ENCODE data around the gene LTBP3. TPM values are rescaled to one million over a fixed set of nuclear protein-coding genes. Genes with fewer than 3 reads are reported as not detected.

The LTBP3 gene
- total RNA-seq, 4 donors from 2014 or later: 18.5 to 56.6 (median 35.6) TPM

- Histone ChIP-seq H3K27ac (peak overlapping the region; percentile 93 to 99 (median 94)), H3K9me3 (no peaks in the 10 kb centered on the region), H3K4me1 (peaks cover 81 to 85% of the 10 kb centered on the region in 2 donors), H3K36me3 (no peaks in the 10 kb centered on the region), H3K27me3 (no peaks in the 10 kb centered on the region), H3K4me3 (peak overlapping the region; percentile 21 to 33 (median 26))
- ATAC-seq (peak; percentile 32 to 47), DNase-seq (peak; percentile 80 to 96)
- in situ Hi-C loops (cut with MboI; ENCODE audit: low sequenced_read_pairs in 4 of 4) (no loop called here), intact Hi-C loops (cut with DNase I; ENCODE audit: low total_unique reads) (no loop called here)
- TF ChIP-seq, protein P1, sequence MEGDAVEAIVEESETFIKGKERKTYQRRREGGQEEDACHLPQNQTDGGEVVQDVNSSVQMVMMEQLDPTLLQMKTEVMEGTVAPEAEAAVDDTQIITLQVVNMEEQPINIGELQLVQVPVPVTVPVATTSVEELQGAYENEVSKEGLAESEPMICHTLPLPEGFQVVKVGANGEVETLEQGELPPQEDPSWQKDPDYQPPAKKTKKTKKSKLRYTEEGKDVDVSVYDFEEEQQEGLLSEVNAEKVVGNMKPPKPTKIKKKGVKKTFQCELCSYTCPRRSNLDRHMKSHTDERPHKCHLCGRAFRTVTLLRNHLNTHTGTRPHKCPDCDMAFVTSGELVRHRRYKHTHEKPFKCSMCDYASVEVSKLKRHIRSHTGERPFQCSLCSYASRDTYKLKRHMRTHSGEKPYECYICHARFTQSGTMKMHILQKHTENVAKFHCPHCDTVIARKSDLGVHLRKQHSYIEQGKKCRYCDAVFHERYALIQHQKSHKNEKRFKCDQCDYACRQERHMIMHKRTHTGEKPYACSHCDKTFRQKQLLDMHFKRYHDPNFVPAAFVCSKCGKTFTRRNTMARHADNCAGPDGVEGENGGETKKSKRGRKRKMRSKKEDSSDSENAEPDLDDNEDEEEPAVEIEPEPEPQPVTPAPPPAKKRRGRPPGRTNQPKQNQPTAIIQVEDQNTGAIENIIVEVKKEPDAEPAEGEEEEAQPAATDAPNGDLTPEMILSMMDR (IDR thresholded peaks at IDR 0.05 in 4 of 5, conservative IDR thresholded peaks at IDR 0.05 in 1 of 5): no peak
- peak in 1 of 2 donors; percentile 83 for TF ChIP-seq POLR2A (IDR thresholded peaks at IDR 0.05)
Measured at GRCh38 chr11:65493367-65494176, 64.6 kb downstream of the LTBP3 start.

DNA sequence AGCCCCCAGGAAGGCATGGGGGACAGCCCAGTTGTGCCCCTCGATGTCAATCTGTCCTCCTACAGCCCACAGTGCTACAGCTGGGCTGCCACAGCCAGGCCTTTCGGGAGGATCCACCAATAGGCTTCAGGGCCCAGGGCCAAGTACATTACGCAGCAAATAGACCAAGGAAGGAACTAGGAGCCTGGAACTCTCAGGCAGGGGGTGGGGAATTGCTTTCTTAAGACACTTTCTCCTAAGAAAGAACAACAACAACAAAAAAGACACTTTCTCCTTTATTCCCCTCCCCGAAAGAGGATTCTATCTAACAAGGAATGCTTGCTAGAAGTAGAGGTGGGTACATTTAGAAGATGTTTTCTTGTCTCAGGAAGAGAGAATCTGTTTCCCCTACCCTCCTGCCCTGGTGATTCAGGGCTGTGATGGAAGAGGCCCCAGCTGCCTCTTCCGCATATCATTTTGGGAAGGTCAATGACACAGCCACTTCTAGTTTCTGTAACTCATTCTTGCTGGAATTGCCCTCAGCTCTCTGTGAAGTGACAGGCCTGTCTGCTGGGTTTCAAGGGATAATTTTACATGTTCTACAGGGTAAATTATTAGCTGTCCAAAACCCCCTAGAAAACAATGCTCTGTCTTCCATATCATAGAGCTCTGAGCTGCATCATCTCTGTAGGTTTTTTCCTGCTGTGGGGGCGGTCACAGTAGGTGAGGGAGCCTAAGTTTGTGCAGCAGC lies 65.4 kb downstream of the LTBP3 start:
- DNase-seq (peak; percentile 89 to 94), ATAC-seq (peak; percentile 36 to 42)
- intact Hi-C loops (cut with DNase I; ENCODE audit: low total_unique reads): loop anchor here (1.0 kb wide), 1 partner anchor 14 kb away; no protein-coding TSS in a partner anchor
- Histone ChIP-seq H3K27ac (peak overlapping the region; percentile 93 to 99 (median 94)), H3K4me1 (peaks cover 89 to 93% of the 10 kb centered on the region in 2 donors), H3K4me3 (peak overlapping the region; percentile 21 to 33 (median 26)), H3K27me3 (no peaks in the 10 kb centered on the region), H3K9me3 (no peaks in the 10 kb centered on the region), H3K36me3 (no peaks in the 10 kb centered on the region)
- in situ Hi-C loops (cut with MboI; ENCODE audit: low sequenced_read_pairs in 4 of 4): no loop called here
- TF ChIP-seq POLR2A (IDR thresholded peaks at IDR 0.05): peak in 1 of 2 donors; percentile 80
- TF ChIP-seq, protein P1 (IDR thresholded peaks at IDR 0.05 in 4 of 5, conservative IDR thresholded peaks at IDR 0.05 in 1 of 5): no peak

DNA sequence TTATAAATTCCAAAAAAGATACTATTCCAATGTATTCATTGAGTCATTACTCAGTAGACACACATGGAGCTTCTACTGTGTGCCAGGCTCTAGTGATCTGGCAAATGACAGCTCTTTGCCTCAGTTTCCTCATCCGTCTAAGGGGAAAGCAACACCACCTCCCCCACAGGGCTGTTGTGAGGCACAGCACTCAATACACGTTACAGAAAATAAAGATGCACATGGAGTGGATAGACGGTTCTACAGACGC lies 65.8 kb downstream of the LTBP3 start:
- Histone ChIP-seq H3K4me1 (peaks cover 93 to 94% of the 10 kb centered on the region in 2 donors), H3K9me3 (no peaks in the 10 kb centered on the region), H3K36me3 (no peaks in the 10 kb centered on the region), H3K4me3 (peak overlapping the region in 3 of 4 donors; percentile 21 to 33 (median 33)), H3K27ac (peak overlapping the region; percentile 93 to 99 (median 94)), H3K27me3 (no peaks in the 10 kb centered on the region)
- in situ Hi-C loops (cut with MboI; ENCODE audit: low sequenced_read_pairs in 4 of 4) (no loop called here), intact Hi-C loops (cut with DNase I; ENCODE audit: low total_unique reads) (loop anchor here (1.0 kb wide), 1 partner anchor 13 kb away; no protein-coding TSS in a partner anchor)
- DNase-seq (no peak), ATAC-seq (no peak)
- TF ChIP-seq, protein P1 (IDR thresholded peaks at IDR 0.05 in 4 of 5, conservative IDR thresholded peaks at IDR 0.05 in 1 of 5): no peak
- TF ChIP-seq POLR2A (IDR thresholded peaks at IDR 0.05): no peak

DNA sequence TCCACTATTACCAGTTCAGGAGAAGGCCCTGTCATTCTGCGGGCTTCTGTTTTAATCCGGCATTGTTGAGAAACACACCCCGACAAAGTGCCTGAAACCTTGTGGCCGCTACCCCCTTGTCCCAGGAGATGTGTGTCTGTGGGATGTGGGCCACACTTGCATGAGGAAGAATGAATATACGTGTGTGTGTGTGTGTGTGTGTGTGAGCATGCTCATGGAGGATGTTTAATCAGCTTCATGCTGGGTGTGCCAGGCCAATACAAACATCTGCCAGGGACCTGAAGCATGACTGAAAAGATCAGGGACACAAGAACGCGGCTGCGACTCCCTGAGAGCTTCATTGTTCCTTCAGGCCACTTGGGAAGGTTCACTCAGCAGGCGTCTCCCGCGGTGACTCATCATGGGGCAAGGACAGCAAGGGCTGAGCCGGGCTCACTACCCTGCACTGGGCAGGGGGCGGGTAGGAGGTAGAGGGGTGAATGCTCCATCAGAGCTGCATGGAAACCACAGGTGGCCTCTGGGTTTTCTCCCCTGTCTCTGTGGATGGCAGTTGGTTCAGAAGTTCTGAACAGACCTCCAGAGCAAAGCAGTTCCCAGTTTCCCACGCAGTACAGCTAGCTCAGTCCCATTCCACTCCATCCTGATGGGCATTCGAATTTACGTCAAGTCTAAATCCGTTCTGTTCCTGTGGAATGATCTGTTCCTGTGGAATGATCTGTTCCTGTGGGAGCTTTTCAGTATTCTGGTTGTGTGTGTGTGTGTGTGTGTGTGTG lies 66.4 kb downstream of the LTBP3 start:
- peak; percentile 85 to 94 for DNase-seq
- intact Hi-C loops (cut with DNase I; ENCODE audit: low total_unique reads): loop anchor here (1.0 kb wide), 1 partner anchor 12 kb away; no protein-coding TSS in a partner anchor
- H3K27ac ChIP-seq: peak overlapping the region; percentile 93 to 99 (median 94)
- peak; percentile 32 to 45 for ATAC-seq
- H3K9me3 ChIP-seq: no peaks in the 10 kb centered on the region
- no peaks in the 10 kb centered on the region for H3K27me3 ChIP-seq
- no peaks in the 10 kb centered on the region for H3K36me3 ChIP-seq
- TF ChIP-seq, protein P1 (IDR thresholded peaks at IDR 0.05 in 4 of 5, conservative IDR thresholded peaks at IDR 0.05 in 1 of 5): no peak
- TF ChIP-seq POLR2A (IDR thresholded peaks at IDR 0.05): peak in 1 of 2 donors; percentile 75
- peaks cover 92 to 96% of the 10 kb centered on the region in 2 donors for H3K4me1 ChIP-seq
- peak overlapping the region in 2 of 4 donors; percentile 21 to 33 for H3K4me3 ChIP-seq
- in situ Hi-C loops (cut with MboI; ENCODE audit: low sequenced_read_pairs in 4 of 4): no loop called here

Data from gastrocnemius medialis (tissue), 4 donors.